Measurements from ENCODE around the gene MGARP. TPM values are rescaled to one million over a fixed set of nuclear protein-coding genes. Genes with fewer than 3 reads are reported as not detected.

Gene MGARP
- total and polyA plus RNA-seq, 2 of the 4 experiments (the other 2 are of a cell fraction) = 34.7 to 35.0 TPM

DNA sequence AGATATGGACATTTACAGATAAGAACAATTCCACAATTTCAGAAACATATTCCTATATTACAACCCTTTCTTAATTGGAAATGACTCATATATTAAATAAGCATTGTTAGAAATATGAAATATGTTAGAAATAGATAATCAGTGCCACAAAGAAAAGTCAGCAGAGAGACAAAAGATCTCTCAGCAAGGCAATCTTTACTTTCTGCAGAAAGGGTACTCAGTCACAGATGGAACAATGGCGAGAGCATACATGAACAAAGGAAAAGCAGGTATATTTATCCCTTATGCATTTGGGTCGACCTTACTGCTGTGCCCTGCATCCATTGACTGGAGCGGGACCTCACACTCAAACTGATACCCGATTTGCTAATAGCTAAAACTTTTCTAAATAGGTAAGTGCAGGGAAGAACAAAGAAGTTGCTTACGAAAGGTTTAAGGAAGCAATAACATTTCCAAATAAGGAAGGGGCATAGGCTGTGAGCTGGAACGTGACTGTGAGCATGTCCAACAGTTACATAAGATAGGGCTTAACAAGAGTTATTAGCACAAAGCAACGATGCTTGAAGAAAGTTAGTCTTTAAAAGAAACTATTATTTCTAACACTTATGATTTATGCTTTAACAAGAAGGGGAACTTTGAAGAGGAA is 40.8 kb downstream of the MGARP start:
- 0 out of 2 replicates have a peak, but pooled peaks cover 2% of the 10 kb centered on the region for H3K9me3 ChIP-seq (ENCODE audit: control insufficient read depth, insufficient read depth, low read length)
- ATAC-seq (ENCODE audit: low read depth) (no peak), DNase-seq (no peak)
- H3K27me3 ChIP-seq (ENCODE audit: control insufficient read depth, insufficient read depth, low read length) = no peaks in the 10 kb centered on the region
- no peak overlapping the region for H4K8ac ChIP-seq (ENCODE audit: low read depth in 2 of 2, low read length in 2 of 2)
- in situ Hi-C loops (cut with MboI; ENCODE audit: low sequenced_read_pairs) (no loop called here), intact Hi-C loops (cut with micrococcal nuclease) (no loop called here), dilution Hi-C loops (cut with HindIII; ENCODE audit: low sequenced_read_pairs, unreplicated experiment) (no loop called here)
- 100% methylated on average over 1 of the region's 7 CpGs; no CpG with 5 or more reads in 1 of the 2 experiments for WGBS, 2 experiments (ENCODE audit: extremely low coverage in 2 of 2, insufficient read length in 1 of 2)
- H2AK9ac ChIP-seq (replicated peaks; ENCODE audit: low read depth, low read length, poor library complexity) = no peak overlapping the region
- H2BK15ac ChIP-seq (ENCODE audit: low read depth, low read length) = no peak overlapping the region
- peaks cover 18% of the 10 kb centered on the region for H3K4me1 ChIP-seq (ENCODE audit: control insufficient read depth, insufficient read depth, low read length)
- no peak overlapping the region for H3K18ac ChIP-seq (ENCODE audit: low read depth, low read length)
- H3K9me1 ChIP-seq (ENCODE audit: insufficient read depth, low read length) = peaks cover 9% of the 10 kb centered on the region
- ChIA-PET CTCF (no interaction called here), POLR2A (ENCODE audit: unreplicated experiment) (no interaction called here)
- H2BK5ac ChIP-seq (ENCODE audit: low read depth, low read length, poor library complexity, severe bottlenecking) = no peak overlapping the region
- H3K4me2 ChIP-seq (ENCODE audit: low read depth, low read length) = no peak overlapping the region
- H3K4me3 ChIP-seq (ENCODE audit: insufficient read depth, low read depth, low read length) = no peak overlapping the region
- H4K91ac ChIP-seq (ENCODE audit: insufficient read depth, low read depth, low read length) = no peak overlapping the region
- no peak overlapping the region for H3K9ac ChIP-seq (ENCODE audit: low read depth, low read length)
- no peak overlapping the region for H3K14ac ChIP-seq (replicated peaks; ENCODE audit: low read depth, low read length)
- no peak overlapping the region for H3K23ac ChIP-seq (ENCODE audit: low read depth, low read length)
- no peak for TF ChIP-seq MAFK (IDR thresholded peaks at IDR 0.05; ENCODE audit: low read depth, low read length)
- TF ChIP-seq, protein P1, sequence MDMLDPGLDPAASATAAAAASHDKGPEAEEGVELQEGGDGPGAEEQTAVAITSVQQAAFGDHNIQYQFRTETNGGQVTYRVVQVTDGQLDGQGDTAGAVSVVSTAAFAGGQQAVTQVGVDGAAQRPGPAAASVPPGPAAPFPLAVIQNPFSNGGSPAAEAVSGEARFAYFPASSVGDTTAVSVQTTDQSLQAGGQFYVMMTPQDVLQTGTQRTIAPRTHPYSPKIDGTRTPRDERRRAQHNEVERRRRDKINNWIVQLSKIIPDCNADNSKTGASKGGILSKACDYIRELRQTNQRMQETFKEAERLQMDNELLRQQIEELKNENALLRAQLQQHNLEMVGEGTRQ (IDR thresholded peaks at IDR 0.05; ENCODE audit: low read depth, low read length) = no peak
- no peak for TF ChIP-seq SMC3 (IDR thresholded peaks at IDR 0.05; ENCODE audit: low read depth, low read length)
- TF ChIP-seq BHLHE40 (IDR thresholded peaks at IDR 0.05; ENCODE audit: low read depth, low read length) = no peak
- TF ChIP-seq FOS (IDR thresholded peaks at IDR 0.05; ENCODE audit: low read depth, low read length) = no peak
- TF ChIP-seq, protein P2, sequence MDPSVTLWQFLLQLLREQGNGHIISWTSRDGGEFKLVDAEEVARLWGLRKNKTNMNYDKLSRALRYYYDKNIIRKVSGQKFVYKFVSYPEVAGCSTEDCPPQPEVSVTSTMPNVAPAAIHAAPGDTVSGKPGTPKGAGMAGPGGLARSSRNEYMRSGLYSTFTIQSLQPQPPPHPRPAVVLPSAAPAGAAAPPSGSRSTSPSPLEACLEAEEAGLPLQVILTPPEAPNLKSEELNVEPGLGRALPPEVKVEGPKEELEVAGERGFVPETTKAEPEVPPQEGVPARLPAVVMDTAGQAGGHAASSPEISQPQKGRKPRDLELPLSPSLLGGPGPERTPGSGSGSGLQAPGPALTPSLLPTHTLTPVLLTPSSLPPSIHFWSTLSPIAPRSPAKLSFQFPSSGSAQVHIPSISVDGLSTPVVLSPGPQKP (IDR thresholded peaks at IDR 0.05; ENCODE audit: borderline replicate concordance, low read depth, low read length) = no peak
- TF ChIP-seq, protein P3, sequence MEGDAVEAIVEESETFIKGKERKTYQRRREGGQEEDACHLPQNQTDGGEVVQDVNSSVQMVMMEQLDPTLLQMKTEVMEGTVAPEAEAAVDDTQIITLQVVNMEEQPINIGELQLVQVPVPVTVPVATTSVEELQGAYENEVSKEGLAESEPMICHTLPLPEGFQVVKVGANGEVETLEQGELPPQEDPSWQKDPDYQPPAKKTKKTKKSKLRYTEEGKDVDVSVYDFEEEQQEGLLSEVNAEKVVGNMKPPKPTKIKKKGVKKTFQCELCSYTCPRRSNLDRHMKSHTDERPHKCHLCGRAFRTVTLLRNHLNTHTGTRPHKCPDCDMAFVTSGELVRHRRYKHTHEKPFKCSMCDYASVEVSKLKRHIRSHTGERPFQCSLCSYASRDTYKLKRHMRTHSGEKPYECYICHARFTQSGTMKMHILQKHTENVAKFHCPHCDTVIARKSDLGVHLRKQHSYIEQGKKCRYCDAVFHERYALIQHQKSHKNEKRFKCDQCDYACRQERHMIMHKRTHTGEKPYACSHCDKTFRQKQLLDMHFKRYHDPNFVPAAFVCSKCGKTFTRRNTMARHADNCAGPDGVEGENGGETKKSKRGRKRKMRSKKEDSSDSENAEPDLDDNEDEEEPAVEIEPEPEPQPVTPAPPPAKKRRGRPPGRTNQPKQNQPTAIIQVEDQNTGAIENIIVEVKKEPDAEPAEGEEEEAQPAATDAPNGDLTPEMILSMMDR (conservative IDR thresholded peaks at IDR 0.05; ENCODE audit: low read depth, low read length) = no peak
- no peak for TF ChIP-seq MAZ (IDR thresholded peaks at IDR 0.05; ENCODE audit: borderline replicate concordance, low read depth, low read length)
- no peak for TF ChIP-seq NFE2L2 (IDR thresholded peaks at IDR 0.05; ENCODE audit: low read depth, low read length)
- TF ChIP-seq POLR2A (IDR thresholded peaks at IDR 0.05; ENCODE audit: low read depth, low read length) = no peak
- H3K4ac ChIP-seq (ENCODE audit: low read depth, low read length) = no peak overlapping the region
- no peak overlapping the region for H2BK20ac ChIP-seq (ENCODE audit: low read depth, low read length)
- H2AFZ ChIP-seq (replicated peaks; ENCODE audit: low read length, poor library complexity) = no peak overlapping the region
- no peaks in the 10 kb centered on the region; a peak in 1 of 4 replicates for H3K79me1 ChIP-seq (ENCODE audit: low read depth in 1 of 2, low read length in 2 of 2)
- H2BK120ac ChIP-seq (ENCODE audit: low read depth, low read length) = no peak overlapping the region
- no TSS peak for BruUV-seq (replicated peaks)
- no peaks in the 10 kb centered on the region for H4K20me1 ChIP-seq (ENCODE audit: insufficient read depth, low read length)
- no peak overlapping the region for H3K27ac ChIP-seq (ENCODE audit: insufficient read depth, low read length)
- H2AK5ac ChIP-seq (ENCODE audit: low read depth, low read length) = no peak overlapping the region
- H3K56ac ChIP-seq (ENCODE audit: extremely low read depth, insufficient read depth, low read length) = no peak overlapping the region
- no peaks in the 10 kb centered on the region for H3K36me3 ChIP-seq (ENCODE audit: control insufficient read depth, insufficient read depth, low read length)
- H4K5ac ChIP-seq (ENCODE audit: low read depth, low read length) = no peak overlapping the region

Measured in IMR-90 (cell line).